OCI-LY1 (cell line): ENCODE data around the gene ZBTB38.

Experiments used
- EZH2 ChIP-seq: fragments of 200-600 bp; sonication (generic), shearing (Covaris generic); IDR thresholded peaks from 2 replicates; pipeline ENCODE4 v1.8.0; 2017; ENCODE audit warnings: borderline replicate concordance, mixed run types, mild to moderate bottlenecking, antibody characterized with exemption, low read length, moderate library complexity, mixed read lengths
- TF ChIP-seq, protein P1 (sequence below): fragments of 200-600 bp; sonication (generic), shearing (Covaris generic); IDR thresholded peaks from 2 replicates; pipeline ENCODE4 v1.5.1; 2017; ENCODE audit warnings: mild to moderate bottlenecking, antibody characterized with exemption, low read length, moderate library complexity, mixed read lengths

DNA sequence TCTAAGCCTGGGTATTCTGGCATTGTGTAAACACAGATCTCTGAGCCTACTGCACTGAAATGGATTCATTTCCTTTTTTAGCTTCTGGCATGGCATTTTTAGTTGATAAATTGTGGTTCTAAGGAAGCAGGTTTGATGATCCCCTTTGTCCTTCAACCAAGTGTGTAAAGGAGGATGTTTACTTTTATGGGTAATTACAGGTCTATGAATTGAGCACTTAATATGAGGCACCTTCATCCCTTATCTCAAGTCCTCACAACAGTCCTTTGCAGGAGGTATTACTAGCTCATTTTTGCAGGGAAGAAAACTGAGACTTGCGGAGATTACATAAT lies 30.8 kb upstream of the ZBTB38 start:
- TF ChIP-seq EZH2, result no peak
- TF ChIP-seq, protein P1, sequence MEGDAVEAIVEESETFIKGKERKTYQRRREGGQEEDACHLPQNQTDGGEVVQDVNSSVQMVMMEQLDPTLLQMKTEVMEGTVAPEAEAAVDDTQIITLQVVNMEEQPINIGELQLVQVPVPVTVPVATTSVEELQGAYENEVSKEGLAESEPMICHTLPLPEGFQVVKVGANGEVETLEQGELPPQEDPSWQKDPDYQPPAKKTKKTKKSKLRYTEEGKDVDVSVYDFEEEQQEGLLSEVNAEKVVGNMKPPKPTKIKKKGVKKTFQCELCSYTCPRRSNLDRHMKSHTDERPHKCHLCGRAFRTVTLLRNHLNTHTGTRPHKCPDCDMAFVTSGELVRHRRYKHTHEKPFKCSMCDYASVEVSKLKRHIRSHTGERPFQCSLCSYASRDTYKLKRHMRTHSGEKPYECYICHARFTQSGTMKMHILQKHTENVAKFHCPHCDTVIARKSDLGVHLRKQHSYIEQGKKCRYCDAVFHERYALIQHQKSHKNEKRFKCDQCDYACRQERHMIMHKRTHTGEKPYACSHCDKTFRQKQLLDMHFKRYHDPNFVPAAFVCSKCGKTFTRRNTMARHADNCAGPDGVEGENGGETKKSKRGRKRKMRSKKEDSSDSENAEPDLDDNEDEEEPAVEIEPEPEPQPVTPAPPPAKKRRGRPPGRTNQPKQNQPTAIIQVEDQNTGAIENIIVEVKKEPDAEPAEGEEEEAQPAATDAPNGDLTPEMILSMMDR, result no peak
